ENCODE measurements around the gene KNOP1. TPM values are rescaled to one million over a fixed set of nuclear protein-coding genes. Genes with fewer than 3 reads are reported as not detected.

The KNOP1 gene
- total RNA-seq, 1 experiment from 2014 or later, result 93.9 TPM

DNA sequence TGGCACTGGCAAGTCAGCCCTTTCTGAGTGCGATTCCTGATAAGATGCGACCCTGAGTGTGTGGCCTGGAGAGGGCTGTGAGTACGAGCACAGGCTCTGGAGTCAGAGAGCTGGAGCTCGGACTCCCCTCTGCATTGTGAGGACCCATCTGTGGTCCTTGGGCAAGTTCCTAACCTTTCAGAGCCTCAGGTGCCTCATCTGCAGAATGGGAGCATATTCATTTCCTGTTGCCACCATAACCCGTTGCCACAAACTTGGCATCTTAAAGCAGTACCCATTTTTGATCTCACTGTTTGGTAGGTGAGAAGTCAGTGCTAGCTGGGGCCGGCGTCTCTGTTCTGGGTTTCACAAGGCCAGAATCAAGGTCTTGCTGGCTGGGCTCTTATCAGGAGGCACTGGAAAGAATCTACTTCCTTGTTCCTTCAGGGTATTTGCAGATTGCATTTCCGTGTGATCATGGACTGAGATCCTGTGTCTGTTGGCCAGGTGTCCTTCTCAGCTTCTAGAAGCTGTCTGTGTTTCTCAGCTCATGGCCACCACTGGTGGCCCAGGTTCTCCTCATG is 20.2 kb downstream of the KNOP1 start:
- H3K27me3 ChIP-seq (ENCODE audit: insufficient read depth, low read length), result no peaks in the 10 kb centered on the region
- H3K27ac ChIP-seq (ENCODE audit: insufficient read length, low read depth, low read length), result no peak overlapping the region
- no peak overlapping the region for H3K4ac ChIP-seq (ENCODE audit: low read depth, low read length)
- Mint-ChIP-seq H3K9me3 (peaks cover 0 to 9% of the 10 kb centered on the region in 2 experiments; a peak in 1 of 5 replicates), H3K4me3 (no peak overlapping the region), H3K36me3 (ENCODE audit: insufficient read depth in 1 of 3, low read depth in 3 of 3) (peaks cover 47 to 88% (median 87%) of the 10 kb centered on the region in 3 experiments), H3K27ac (0 out of 7 replicates have a peak overlapping the region, but pooled peaks of 1 of the 3 experiments have one; percentile 5), H3K4me1 (no peaks in the 10 kb centered on the region), H3K27me3 (ENCODE audit: low read depth) (no peaks in the 10 kb centered on the region)
- no peak overlapping the region for H3K4me2 ChIP-seq (ENCODE audit: insufficient read depth, insufficient read length, low read length)
- no peak overlapping the region for H2BK12ac ChIP-seq (ENCODE audit: insufficient read length, low read depth, low read length)
- H3T11ph ChIP-seq (ENCODE audit: low read length), result no peak overlapping the region
- H3K79me1 ChIP-seq (ENCODE audit: insufficient read depth, low read depth, low read length, poor library complexity, severe bottlenecking), result no peaks in the 10 kb centered on the region
- H2AK5ac ChIP-seq (ENCODE audit: insufficient read length, low read length), result no peak overlapping the region
- no peak overlapping the region for H2BK20ac ChIP-seq (ENCODE audit: low read depth, low read length, poor library complexity, severe bottlenecking)
- H4K5ac ChIP-seq (ENCODE audit: insufficient read length, low read depth, low read length), result no peak overlapping the region
- H3K4me1 ChIP-seq (ENCODE audit: insufficient read depth, low read length), result no peaks in the 10 kb centered on the region
- no peak overlapping the region for H2BK5ac ChIP-seq (ENCODE audit: insufficient read length, low read length)
- no peak overlapping the region for H3K56ac ChIP-seq (ENCODE audit: insufficient read length, low read depth, low read length)
- no peaks in the 10 kb centered on the region for H3K23me2 ChIP-seq (ENCODE audit: insufficient read length, low read depth, low read length, poor library complexity, severe bottlenecking)
- no peaks in the 10 kb centered on the region for H4K20me1 ChIP-seq (ENCODE audit: control insufficient read depth, insufficient read depth, insufficient read length)
- no peak overlapping the region for H2BK15ac ChIP-seq (ENCODE audit: low read depth, low read length)
- no peak overlapping the region for H2BK120ac ChIP-seq (ENCODE audit: low read depth, low read length, poor library complexity, severe bottlenecking)
- no peak overlapping the region for H3K23ac ChIP-seq (ENCODE audit: insufficient read length, low read depth, low read length)
- no peak overlapping the region for H3K9ac ChIP-seq (ENCODE audit: extremely low read depth, insufficient read length, low read length)
- no peaks in the 10 kb centered on the region for H3K9me3 ChIP-seq (ENCODE audit: control insufficient read depth, low read depth, low read length)
- no peak overlapping the region for H4K91ac ChIP-seq (ENCODE audit: insufficient read length, low read depth, low read length)
- no peak for DNase-seq
- H2AFZ ChIP-seq (ENCODE audit: low read length), result no peak overlapping the region
- TF ChIP-seq, protein P1, sequence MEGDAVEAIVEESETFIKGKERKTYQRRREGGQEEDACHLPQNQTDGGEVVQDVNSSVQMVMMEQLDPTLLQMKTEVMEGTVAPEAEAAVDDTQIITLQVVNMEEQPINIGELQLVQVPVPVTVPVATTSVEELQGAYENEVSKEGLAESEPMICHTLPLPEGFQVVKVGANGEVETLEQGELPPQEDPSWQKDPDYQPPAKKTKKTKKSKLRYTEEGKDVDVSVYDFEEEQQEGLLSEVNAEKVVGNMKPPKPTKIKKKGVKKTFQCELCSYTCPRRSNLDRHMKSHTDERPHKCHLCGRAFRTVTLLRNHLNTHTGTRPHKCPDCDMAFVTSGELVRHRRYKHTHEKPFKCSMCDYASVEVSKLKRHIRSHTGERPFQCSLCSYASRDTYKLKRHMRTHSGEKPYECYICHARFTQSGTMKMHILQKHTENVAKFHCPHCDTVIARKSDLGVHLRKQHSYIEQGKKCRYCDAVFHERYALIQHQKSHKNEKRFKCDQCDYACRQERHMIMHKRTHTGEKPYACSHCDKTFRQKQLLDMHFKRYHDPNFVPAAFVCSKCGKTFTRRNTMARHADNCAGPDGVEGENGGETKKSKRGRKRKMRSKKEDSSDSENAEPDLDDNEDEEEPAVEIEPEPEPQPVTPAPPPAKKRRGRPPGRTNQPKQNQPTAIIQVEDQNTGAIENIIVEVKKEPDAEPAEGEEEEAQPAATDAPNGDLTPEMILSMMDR (conservative IDR thresholded peaks at IDR 0.05), result no peak
- H3K14ac ChIP-seq (ENCODE audit: insufficient read depth, low read length), result no peak overlapping the region
- no peak overlapping the region for H3K18ac ChIP-seq (ENCODE audit: insufficient read length, low read depth, low read length)
- H4K8ac ChIP-seq (replicated peaks; ENCODE audit: insufficient read length, low read depth, low read length), result no peak overlapping the region
- H3K79me2 ChIP-seq (ENCODE audit: insufficient read depth, low read length), result no peaks in the 10 kb centered on the region
- no CpG with 5 or more reads among the region's 8 CpGs for WGBS (ENCODE audit: extremely low coverage, insufficient read length, low lambda C conversion rate)
